KMS-11 (cell line): ENCODE results near the gene PSME2.

Experiments
- H2AFZ ChIP-seq: fragments of 200-600 bp; sonication (generic); 2 replicates; pipeline ENCODE4 v1.6.1; 2016; ENCODE audit warnings: antibody characterized with exemption, mixed run types, low read depth
- H3K27ac ChIP-seq: fragments of 200-600 bp; sonication (generic); 2 replicates; pipeline ENCODE4 v1.6.1; 2016; ENCODE audit warnings: mild to moderate bottlenecking, mixed run types
- H3K27me3 ChIP-seq: fragments of 200-600 bp; sonication (generic); 2 replicates; pipeline ENCODE4 v1.6.1; 2017; ENCODE audit warnings: mild to moderate bottlenecking, low read depth, mixed run types, moderate library complexity; ENCODE audit not compliant: insufficient read depth
- H3K36me3 ChIP-seq: fragments of 200-600 bp; sonication (generic); 2 replicates; pipeline ENCODE4 v1.6.1; 2017; ENCODE audit warnings: mild to moderate bottlenecking, mixed run types; ENCODE audit not compliant: insufficient read depth
- H3K4me1 ChIP-seq: fragments of 200-600 bp; sonication (generic); 2 replicates; pipeline ENCODE4 v1.6.1; 2016; ENCODE audit warnings: mild to moderate bottlenecking, low read depth, mixed run types; ENCODE audit not compliant: poor library complexity, severe bottlenecking
- H3K4me2 ChIP-seq: fragments of 200-600 bp; sonication (generic); 2 replicates; pipeline ENCODE4 v1.7.0; 2016; ENCODE audit warnings: mild to moderate bottlenecking, mixed run types
- H3K4me3 ChIP-seq: fragments of 200-600 bp; sonication (generic); IDR thresholded peaks from 2 replicates; pipeline ENCODE4 v1.6.1; 2017; ENCODE audit warnings: low read depth, low read length, mixed read lengths; ENCODE audit not compliant: insufficient read depth
- H3K79me2 ChIP-seq: fragments of 200-600 bp; sonication (generic); 2 replicates; pipeline ENCODE4 v1.6.1; 2016; ENCODE audit warnings: low read depth, mixed run types; ENCODE audit not compliant: insufficient read depth
- H3K9ac ChIP-seq: fragments of 200-600 bp; sonication (generic); 2 replicates; pipeline ENCODE4 v1.6.1; 2016; ENCODE audit warnings: mild to moderate bottlenecking, mixed run types
- H4K20me1 ChIP-seq: fragments of 200-600 bp; sonication (generic); 2 replicates; pipeline ENCODE4 v1.6.1; 2016; ENCODE audit warnings: mild to moderate bottlenecking, mixed run types; ENCODE audit not compliant: insufficient read depth
- TF ChIP-seq, protein P1 (sequence below): fragments of 200-600 bp; sonication (generic); conservative IDR thresholded peaks from 2 replicates; pipeline ENCODE4 v1.6.1; 2017; ENCODE audit warnings: low read depth, mild to moderate bottlenecking, antibody characterized with exemption, low read length, moderate library complexity, mixed read lengths

PSME2 gene

DNA sequence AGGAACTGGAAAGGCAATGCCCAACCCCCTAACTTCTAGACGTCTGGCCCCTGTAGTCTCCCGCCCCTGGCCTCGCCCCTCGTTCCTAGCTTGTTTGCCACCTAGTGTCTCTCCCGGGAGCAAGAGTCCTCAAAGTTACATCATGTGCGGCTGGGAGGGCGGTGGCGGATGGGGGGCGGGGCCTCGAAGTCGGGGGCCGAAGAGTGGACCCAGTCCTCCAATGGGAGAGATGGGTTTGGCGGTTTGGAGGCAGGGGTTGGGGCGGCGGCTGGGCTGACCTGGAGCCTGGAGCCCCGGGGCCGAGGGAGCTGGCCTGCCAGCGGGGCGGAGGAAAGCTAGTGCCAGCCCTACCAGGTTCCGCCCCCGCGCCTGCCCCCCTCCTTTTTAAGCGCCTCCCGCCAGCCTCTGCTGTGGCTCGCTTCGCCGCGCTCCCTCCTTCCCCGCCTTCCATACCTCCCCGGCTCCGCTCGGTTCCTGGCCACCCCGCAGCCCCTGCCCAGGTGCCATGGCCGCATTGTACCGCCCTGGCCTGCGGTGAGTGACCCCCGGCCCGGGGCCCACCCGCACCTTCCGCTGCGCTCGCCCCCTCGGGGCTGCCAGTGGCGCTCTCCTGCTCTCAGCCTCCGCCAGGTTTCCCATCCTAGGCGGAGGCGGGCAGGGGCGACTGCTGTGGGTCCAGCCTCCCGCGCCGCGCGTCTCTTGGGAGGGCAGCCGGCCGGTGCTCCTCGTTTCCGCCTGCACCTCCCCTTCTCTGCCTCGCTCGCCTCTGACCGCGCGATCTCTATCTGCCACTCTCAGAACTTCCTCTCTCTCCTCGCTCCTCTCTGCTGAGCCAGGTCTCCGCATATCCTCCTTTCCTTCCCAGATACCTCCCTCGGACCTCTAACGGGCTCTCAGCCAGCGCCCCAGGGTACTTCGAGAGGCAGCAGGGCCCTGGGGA is 52.2 kb downstream of the PSME2 start, which contains the start of gene PCK2:
Gene PCK2, plus strand, starts transcription at position 411 of the 940 bp plus-strand sequence. Its CDS starts 95 bp downstream, at position 506.
- H3K4me1 ChIP-seq: peaks cover 19% of the 10 kb centered on the region
- TF ChIP-seq, protein P1, sequence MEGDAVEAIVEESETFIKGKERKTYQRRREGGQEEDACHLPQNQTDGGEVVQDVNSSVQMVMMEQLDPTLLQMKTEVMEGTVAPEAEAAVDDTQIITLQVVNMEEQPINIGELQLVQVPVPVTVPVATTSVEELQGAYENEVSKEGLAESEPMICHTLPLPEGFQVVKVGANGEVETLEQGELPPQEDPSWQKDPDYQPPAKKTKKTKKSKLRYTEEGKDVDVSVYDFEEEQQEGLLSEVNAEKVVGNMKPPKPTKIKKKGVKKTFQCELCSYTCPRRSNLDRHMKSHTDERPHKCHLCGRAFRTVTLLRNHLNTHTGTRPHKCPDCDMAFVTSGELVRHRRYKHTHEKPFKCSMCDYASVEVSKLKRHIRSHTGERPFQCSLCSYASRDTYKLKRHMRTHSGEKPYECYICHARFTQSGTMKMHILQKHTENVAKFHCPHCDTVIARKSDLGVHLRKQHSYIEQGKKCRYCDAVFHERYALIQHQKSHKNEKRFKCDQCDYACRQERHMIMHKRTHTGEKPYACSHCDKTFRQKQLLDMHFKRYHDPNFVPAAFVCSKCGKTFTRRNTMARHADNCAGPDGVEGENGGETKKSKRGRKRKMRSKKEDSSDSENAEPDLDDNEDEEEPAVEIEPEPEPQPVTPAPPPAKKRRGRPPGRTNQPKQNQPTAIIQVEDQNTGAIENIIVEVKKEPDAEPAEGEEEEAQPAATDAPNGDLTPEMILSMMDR: no peak
- H3K27ac ChIP-seq: peak within 1 kb of the TSS; percentile 57
- H3K36me3 ChIP-seq: no peaks in the 10 kb centered on the region
- H2AFZ ChIP-seq: peak within 1 kb of the TSS; percentile 71
- H3K27me3 ChIP-seq: no peaks in the 10 kb centered on the region
- H3K79me2 ChIP-seq: peaks cover 8% of the 10 kb centered on the region; the same call in 1 of the 2 replicates
- H3K4me3 ChIP-seq: no peak within 1 kb of the TSS
- H3K9ac ChIP-seq: peak within 1 kb of the TSS; percentile 78
- H3K4me2 ChIP-seq: peak within 1 kb of the TSS; percentile 82
- H4K20me1 ChIP-seq: no peaks in the 10 kb centered on the region
